ENCODE measurements around the gene STRN3.

- TF ChIP-seq MXI1 (IDR thresholded peaks at IDR 0.05; ENCODE audit: low read depth, low read length), result no peak
- no peak for TF ChIP-seq NFYB (IDR thresholded peaks at IDR 0.05; ENCODE audit: insufficient read depth, low read depth, low read length)
- no peak for TF ChIP-seq ZZZ3 (IDR thresholded peaks at IDR 0.05; ENCODE audit: control insufficient read depth, insufficient read length, low read depth)
- TF ChIP-seq BACH1 (IDR thresholded peaks at IDR 0.05; ENCODE audit: borderline replicate concordance), result no peak
- no peak for TF ChIP-seq TAF1 (IDR thresholded peaks at IDR 0.05; ENCODE audit: borderline replicate concordance, low read depth, low read length)
- no peak for TF ChIP-seq CBX3 (IDR thresholded peaks at IDR 0.05; ENCODE audit: borderline replicate concordance, low read depth)
- TF ChIP-seq CREB1 (IDR thresholded peaks at IDR 0.05; ENCODE audit: low read depth), result no peak
- no peak for TF ChIP-seq EZH2 (IDR thresholded peaks at IDR 0.05; ENCODE audit: borderline replicate concordance, control insufficient read depth, low read depth, low read length)
- TF ChIP-seq E2F4 (IDR thresholded peaks at IDR 0.05; ENCODE audit: low read depth, low read length), result no peak
- no peak for TF ChIP-seq SIX5 (IDR thresholded peaks at IDR 0.05; ENCODE audit: low read depth, low read length, severe bottlenecking)
- no peak for TF ChIP-seq ZBTB33 (IDR thresholded peaks at IDR 0.05)
- TF ChIP-seq MTA2 (IDR thresholded peaks at IDR 0.05; ENCODE audit: low read depth), result no peak
- no peak for TF ChIP-seq RAD21 (IDR thresholded peaks at IDR 0.05; ENCODE audit: insufficient read depth, low read depth, low read length)
Measured at GRCh38 chr14:30971586-30971985, 54.6 kb downstream of the STRN3 start.
